NCI-H524 treated with DMSO at 0.1 percent for 48 hours (cell line): ENCODE results near the gene AXDND1.
"Not testable (repeated sequence)": the region's sequence is repeated elsewhere in the genome, so short reads cannot be mapped to it uniquely, and the experiment has no call there.

ENCODE experiments used
- DNase-seq: peaks from one replicate; lab custom pipeline; 2025; lab: John Stamatoyannopoulos, UW

Gene AXDND1

DNA sequence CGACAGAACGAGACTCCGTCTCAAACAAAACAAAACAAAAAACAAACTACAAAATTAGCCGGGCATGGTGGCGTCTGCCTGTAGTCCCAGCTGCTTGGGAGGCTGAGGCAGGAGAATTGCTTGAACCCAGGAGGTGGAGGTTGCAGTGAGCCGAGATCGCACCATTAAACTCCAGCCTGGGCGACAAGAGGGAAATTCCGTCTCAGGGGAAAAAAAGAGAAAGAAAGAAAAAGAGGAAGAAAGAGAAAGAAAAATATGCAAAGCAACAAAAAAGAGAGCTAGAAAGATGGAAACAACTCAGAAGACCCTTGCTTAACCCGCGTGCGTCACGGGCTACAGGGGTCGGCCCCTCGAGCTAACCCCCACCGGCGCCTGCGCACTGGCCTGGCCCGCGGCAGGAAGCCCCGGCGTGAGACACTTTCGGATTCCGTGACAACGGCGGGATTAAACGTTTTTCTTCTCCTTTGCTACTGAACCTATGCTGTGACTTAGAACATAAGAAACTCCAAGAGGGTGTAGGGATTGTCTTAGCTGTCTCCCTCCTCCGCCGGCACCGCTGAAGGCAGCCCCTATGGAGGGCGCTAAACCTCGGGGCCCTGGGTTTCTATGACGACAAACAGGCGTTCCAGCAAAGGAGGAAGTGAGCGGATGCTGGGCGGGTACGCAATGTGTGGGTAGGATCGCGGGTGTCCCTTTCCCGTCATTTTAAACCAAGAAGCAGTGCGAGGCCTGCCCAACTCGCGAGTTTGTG is at the start of gene AXDND1:
TSS of gene AXDND1 (plus strand) at position 630 of the 751 bp plus-strand sequence. CDS start 539 bp downstream, outside the sequence.
- peak; percentile 34 for DNase-seq

DNA sequence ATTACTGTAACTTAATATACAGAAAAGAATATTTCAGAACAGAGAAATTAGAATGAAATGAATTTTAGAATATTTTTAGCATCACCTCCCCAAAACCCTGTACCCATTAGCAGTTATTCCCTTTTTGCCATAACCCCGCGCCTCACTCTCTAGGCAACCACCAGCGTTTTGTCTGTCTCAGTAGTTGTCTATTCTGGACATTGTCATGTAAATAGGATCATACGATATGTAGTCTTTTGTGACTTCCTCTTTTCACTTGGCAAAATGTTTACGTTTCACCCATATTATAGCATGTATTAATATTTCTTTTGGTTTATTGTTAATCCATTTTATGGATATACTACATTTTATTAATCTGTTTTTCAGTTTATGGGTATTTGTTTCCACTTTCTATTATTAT is 47.3 kb upstream of the AXDND1 start:
- DNase-seq: no peak

GRCh38 chr1:179321533-179322216 is 44.1 kb upstream of the AXDND1 start:
- DNase-seq: no peak

GRCh38 chr1:179322557-179322956 is 43.2 kb upstream of the AXDND1 start:
- no peak for DNase-seq

GRCh38 chr1:179323436-179323835 is 42.3 kb upstream of the AXDND1 start:
- no peak for DNase-seq

DNA sequence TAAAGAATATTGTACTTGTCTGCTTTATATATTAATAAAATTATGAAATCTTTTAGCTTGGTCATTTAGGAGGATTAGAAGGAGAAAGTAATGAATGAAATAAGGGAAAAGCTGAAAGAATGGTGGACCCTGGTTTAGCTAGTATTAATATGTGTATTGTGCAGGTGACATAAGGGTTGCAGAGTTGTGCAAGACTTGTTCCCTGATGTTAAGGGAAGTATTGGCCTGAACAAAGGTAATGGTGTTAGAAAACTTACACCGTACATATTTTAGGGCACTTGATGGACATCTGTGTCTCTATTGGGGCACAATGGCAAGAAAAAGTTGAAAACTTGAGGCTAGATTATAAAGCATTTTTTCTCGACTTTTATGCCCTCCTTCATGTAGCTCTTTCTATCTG is 39.9 kb upstream of the AXDND1 start:
- DNase-seq: no peak

DNA sequence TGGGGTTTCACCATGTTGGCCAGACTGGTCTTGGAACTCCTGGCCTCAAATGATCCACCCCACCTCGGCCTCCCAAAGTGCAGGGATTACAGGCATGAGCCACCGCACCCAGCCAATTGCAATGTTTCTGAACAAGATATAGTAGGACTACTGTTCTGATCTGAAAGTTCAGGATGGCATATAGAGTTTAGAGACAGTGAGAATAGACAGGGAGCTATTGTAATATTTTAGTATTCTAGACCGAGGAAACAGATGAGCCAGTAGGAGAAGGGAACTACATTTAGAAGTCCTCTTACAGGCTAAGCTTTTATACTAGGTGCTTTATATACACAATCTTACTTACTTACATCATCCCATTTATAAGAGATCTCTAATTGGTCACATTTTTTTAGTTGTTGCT is 39.0 kb upstream of the AXDND1 start:
- no peak for DNase-seq

DNA sequence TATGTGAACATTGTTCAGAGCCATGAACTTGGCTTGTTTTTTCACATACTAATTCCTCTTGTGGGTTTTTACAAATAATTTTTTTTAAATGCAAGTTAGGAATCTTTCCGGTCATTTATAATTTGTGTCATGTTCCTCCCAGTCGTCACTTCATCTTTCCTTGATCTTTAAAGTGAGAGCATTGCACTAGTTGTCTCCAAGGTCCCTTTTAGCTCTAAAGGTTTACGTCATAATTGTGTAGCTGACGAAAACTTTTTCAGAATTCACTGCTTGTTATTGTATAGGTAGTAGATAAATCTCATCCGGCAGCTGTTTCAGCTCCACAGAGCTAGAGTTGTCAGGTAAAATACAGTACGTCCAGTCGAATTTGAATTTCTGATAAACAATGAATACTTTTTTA is 38.6 kb upstream of the AXDND1 start:
- DNase-seq: no peak

DNA sequence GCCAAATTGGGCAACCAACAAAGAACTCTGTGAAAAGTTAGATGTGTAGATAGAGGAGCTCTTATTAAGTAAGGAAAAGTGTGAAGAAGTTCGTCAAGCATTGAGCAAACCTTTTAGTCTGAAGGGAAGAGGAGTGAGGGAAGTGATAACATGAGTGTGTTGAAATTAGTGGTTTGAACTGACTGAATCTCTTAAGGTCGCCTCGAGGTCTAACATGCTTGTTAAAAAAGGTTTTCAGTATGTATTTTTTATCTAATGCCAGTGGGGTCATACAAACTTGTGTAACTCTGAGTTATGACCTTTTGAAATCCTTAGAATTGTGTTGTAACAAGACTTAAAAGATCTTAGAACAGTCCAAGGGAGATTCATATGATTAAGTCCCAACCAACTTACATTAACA is 38.1 kb upstream of the AXDND1 start:
- DNase-seq: no peak

- DNase-seq: no peak
Measured at GRCh38 chr1:179329862-179330261, 35.9 kb upstream of the AXDND1 start.

DNA sequence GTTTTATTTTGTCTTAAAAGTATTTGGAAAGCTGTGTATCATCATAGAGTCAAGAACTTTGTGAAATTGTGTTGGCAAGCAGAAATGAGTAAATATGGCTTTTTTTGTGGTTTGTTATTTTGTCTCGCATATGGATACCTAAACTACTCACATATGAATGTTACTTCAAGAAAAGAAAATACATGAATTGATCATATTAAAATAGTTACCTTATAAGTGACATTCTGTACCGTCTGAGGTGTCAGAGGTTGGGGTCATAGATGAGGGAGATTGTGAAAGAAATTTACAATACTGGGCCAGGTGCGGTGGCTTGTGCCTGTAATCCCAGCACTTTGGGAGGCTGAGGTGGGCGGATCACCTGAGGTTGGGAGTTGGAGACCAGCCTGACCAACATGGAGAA is 31.3 kb upstream of the AXDND1 start:
- no peak for DNase-seq

DNA sequence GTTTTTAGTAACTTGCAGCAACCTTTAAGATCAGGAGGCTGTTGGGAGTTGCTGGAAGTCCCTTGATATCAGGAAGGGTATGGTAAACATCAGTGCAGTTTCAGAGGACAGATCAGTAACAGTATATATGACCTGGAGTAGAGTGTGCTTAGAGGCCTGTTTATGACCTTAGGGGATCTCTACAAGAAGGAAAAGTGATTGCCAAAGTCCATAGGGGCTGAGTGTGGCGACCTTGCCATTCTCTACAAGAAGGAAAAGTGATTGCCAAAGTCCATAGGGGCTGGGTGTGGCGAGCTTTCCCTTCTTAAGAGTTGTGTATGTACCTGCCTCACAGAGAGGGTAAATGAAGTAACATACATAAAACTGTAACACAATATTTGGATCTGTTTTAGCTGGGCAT is 28.5 kb upstream of the AXDND1 start:
- no peak for DNase-seq

- no peak for DNase-seq
Measured at GRCh38 chr1:179337942-179338560, 27.7 kb upstream of the AXDND1 start.

DNA sequence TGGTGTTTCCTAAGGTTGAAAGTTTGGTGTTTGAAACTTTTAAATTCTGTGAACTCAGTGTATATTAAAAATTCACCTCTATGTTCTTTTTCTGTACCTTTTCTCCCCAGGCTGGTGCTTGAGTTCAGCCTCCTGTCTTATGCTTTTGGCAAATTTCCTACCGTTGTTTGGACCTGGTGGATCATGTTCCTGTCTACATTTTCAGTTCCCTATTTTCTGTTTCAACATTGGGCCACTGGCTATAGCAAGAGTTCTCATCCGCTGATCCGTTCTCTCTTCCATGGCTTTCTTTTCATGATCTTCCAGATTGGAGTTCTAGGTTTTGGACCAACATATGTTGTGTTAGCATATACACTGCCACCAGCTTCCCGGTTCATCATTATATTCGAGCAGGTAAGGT is 24.9 kb upstream of the AXDND1 start:
- DNase-seq: no peak

- DNase-seq: no peak
Measured at GRCh38 chr1:179341943-179342547, 23.7 kb upstream of the AXDND1 start.

- DNase-seq: no peak
Measured at GRCh38 chr1:179342740-179343404, 22.9 kb upstream of the AXDND1 start.

DNA sequence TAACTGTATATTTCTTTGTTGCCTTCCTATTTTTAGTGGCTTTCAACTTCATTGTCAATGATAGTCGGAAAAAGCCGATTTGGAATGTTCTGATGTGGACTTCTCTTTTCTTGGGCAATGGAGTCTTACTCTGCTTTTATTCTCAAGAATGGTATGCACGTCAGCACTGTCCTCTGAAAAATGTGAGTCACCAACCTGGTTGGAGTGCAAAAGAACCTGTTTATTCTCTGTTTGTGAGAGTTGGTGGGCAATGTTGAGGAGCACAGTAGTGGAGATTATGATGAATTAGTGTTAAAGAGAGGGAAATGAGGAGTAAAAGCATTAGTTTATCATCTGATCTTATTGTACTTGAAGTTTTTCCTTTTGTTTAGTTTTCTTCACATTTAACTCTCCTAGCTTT is 14.5 kb upstream of the AXDND1 start:
- DNase-seq: no peak

DNA sequence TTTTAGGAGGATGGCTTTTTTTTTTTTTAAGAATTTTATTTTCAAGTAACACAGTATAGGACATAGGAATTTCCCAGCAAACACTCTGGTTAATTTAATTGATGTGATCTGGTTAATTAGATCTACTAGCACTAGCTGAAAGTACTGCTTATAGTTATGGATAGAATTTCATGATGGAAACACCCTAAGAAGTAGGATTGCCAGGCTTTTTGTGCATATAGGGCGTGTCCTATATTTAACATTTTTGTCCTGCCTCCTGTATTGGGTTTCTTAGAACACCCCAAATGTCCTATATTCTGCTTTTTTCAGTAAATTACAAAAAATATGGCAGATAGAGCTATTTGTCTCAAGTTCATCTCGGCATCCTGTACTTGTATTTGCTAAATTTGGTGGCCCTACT is 13.5 kb upstream of the AXDND1 start:
- no peak for DNase-seq

DNA sequence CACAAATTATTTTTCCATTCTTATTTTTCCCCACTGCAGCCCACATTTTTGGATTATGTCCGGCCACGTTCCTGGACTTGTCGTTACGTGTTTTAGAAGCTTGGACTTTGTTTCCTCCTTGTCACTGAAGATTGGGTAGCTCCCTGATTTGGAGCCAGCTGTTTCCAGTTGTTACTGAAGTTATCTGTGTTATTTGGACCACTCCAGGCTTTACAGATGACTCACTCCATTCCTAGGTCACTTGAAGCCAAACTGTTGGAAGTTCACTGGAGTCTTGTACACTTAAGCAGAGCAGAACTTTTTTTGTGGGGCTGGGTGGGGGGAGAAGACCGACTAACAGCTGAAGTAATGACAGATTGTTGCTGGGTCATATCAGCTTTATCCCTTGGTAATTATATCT is 12.2 kb upstream of the AXDND1 start:
- no peak for DNase-seq

GRCh38 chr1:179361631-179362030 is 4.1 kb upstream of the AXDND1 start:
- not testable (repeated sequence) for DNase-seq

- no peak for DNase-seq
Measured at GRCh38 chr1:179366093-179366800, 476 bp downstream of the AXDND1 start.
